Fibroblast of the conjunctiva (primary cell): ENCODE measurements around the gene SPIRE2.
"Not testable (repeated sequence)": the region's sequence is repeated elsewhere in the genome, so short reads cannot be mapped to it uniquely, and the experiment has no call there.

Source experiments
- DNase-seq: peaks from one replicate; pipeline ENCODE4 v3.0.0-alpha.2; 2010; ENCODE audit warnings: low read depth

Gene SPIRE2, protein sequence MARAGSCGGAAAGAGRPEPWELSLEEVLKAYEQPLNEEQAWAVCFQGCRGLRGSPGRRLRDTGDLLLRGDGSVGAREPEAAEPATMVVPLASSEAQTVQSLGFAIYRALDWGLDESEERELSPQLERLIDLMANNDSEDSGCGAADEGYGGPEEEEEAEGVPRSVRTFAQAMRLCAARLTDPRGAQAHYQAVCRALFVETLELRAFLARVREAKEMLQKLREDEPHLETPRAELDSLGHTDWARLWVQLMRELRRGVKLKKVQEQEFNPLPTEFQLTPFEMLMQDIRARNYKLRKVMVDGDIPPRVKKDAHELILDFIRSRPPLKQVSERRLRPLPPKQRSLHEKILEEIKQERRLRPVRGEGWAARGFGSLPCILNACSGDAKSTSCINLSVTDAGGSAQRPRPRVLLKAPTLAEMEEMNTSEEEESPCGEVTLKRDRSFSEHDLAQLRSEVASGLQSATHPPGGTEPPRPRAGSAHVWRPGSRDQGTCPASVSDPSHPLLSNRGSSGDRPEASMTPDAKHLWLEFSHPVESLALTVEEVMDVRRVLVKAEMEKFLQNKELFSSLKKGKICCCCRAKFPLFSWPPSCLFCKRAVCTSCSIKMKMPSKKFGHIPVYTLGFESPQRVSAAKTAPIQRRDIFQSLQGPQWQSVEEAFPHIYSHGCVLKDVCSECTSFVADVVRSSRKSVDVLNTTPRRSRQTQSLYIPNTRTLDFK

DNA sequence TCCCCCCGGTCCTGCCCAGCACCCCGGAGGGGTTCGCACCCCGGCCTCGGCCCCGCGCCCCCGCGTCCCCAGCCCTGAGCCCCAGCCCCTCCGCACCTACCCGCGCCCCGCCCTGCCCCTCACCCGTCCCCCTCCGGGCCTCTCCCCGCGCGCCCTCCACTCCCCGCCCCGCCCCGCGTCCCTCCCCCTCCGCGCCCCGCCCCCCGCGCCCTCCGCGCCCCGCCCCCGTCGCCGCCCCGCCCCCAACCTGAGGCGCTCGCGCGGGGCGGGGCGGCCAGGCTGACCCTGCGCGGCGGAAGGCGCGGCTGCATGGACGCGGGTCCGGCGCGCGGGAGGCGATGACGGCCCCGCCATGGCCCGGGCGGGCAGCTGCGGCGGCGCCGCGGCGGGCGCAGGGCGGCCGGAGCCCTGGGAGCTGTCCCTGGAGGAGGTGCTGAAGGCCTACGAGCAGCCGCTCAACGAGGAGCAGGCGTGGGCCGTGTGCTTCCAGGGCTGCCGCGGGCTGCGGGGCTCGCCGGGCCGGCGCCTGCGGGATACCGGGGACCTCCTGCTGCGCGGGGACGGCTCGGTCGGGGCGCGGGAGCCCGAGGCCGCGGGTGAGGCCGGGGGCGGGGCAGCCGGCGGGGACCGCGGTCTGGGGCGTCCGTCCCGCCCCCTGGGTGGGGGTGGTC lies at the start of gene SPIRE2:
Gene SPIRE2, plus strand, starts transcription at position 277 of the 671 bp plus-strand sequence. Its CDS starts 76 bp downstream, at position 353.
- no peak for DNase-seq

DNA sequence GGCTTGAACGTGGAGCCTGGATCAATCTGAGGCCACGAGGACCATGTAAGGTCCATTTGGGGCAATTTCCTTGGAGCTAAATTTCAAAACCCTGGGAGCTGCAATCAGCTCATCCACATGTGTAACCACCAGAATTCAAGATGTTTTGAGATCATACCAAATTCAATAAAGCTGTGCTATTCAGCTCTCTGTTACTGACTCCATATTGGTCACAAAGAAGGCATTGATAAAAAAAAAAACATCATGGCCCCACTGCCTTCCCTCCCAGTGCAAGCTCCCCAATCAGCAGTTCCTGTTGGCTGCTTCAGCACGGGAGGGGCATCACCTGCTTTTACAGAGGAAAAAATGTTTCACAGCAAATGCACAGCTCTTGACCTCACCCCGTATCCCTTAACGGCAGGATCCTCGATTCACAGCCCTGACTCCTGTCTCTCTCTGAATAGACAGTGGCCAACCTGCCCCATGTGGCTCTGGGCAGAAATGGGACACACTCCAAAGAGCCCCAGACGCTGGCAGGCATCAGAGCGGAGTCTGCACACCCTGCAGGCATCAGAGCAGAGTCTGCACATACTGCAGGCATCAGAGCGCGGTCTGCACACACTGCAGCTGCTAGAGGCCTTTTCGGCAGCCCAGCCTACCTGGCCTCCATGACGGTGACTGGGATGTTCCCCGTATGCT lies 48.9 kb upstream of the SPIRE2 start:
- DNase-seq = no peak

DNA sequence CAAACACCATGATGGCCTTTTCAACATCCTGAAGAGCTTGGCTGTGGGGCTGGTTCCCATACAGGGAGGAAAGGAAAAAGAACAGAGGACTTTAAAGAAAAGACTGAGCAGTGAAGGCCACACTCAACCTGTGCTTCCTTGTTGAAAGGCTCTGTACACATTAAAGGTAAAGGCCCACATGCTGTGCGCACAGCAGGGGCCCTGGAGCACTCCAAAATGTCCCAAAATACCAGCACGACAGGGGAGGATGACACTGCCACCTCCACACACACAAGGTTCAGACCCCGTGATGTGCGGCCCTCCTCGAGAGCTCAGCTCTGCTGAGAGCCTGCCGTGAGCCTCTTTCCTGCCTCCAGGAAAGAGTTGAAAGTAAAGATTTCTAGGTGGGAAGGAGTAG lies 48.4 kb upstream of the SPIRE2 start:
- DNase-seq = no peak

DNA sequence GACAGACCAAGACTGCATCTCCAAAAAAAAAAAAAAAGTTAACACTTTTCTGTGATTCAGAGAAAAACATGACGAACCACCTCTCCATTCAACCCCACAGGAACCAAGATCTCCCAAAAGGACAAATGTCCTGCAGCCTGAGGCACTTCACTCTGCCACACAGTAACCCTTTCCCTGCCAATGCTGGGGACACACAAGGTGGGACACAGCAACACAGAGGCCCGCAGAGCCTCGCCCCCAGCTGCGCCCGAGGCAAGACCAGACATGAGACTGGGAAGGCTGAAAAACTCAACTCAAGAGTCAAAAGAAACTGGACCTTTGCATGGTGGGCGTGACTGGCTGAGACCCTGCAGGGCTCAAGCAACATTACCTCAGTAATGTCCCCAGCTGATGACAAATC lies 45.8 kb upstream of the SPIRE2 start:
- DNase-seq = no peak

DNA sequence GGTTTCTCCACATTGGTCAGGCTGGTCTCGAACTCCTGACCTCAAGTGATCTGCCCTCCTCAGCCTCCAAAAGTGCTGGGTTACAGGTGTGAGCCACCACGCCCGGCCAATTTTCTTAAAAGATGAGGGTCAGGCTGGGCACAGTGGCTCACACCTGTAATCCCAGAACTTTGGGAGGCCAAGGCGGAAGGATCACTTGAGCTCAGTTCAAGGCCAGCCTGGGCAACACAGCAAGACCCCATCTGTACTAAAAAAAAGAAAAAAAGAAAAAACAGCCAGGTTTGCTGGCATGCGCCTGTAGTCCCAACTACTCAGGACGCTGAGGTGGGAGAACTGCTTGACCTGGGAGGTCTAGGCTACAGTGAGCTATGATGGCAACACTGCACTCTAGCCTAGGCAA lies 44.3 kb upstream of the SPIRE2 start:
- not testable (repeated sequence) for DNase-seq

DNA sequence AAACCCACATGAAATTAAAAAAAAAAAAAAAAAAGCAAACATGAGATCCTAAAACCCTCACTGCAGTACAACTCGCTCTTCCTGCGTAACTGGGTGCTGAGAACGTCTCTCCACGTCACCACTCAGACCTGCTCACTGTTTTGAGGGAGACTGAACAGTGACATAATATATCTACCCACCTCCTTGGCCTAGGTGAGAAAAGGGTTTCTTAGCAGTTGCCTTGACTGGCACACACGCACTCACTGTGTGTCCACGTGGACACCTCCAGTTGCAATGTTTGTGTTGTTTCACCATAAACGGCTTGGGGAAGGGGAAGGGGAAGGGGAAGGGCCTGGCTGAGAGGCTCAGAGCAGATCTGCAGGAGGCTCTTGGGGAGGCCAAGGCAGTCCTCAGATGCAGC lies 43.9 kb upstream of the SPIRE2 start:
- DNase-seq = no peak

DNA sequence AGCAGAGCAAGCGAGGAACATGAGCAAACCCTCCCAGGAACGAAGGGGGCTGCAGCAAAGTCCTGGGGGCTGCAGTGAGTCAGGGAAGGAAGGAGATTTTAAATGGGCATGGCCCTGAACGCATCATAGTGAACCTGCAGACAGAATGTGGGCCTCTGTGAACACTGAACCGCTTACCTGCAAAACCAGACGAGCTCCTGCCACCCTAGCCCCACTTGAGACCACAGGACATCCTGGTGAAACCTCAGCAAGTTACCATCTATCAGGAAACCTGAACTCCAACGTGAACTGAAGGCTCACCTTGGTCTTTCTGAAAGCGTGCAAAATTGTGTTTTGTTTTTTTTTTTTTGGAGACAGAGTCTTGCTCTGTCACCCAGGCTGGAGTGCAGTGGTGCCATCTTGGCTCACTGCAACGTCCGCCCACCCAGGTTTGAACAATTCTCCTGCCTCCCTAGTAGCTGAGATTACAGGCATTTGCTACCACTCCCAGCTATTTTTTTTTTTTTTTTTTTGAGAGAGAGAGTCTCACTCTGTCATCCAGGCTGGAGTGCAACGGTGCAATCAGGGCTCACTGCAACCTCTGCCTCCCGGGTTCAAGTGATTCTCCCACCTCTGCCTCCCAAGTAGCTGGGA lies 42.6 kb upstream of the SPIRE2 start:
- DNase-seq = no peak

DNA sequence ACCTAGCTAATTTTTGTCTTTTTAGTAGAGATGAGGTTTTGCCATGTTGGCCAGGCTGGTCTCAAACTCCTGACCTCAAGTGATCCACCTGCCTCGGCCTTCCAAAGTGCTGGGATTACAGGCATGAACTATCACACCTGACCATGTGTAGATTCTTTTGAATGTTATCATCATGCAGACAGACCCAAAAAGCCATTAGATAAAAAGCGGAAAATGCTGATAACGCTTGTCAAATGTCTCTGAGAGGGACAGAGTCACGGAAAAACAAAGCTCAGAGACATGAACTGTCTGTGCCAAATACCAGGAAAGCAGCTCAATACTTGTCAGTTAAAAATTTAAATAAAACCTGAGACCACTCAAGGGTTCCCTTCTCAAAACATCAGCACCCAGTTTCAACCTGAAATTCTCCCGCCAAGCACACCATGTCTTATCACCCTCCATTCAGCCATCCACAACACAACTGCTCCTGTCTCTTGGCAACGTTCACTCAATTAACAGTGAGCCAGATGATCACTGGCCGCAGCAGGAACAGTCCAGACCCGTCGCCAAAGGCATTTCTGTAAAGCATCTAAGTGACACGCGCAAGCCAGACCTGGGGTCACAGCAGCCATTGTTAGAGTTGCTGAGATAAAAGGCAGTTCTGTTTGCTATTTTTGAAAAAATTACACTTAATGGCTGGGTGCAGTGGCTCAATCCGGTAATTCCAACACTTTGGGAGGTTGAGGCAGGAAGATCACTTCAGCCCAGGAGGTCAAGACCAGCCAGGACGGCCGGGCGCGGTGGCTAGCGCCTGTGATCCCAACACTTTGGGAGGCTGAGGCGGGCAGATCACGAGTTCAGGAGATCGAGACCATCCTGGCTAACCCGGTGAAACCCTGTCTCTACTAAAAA lies 41.6 kb upstream of the SPIRE2 start:
- no peak for DNase-seq

DNA sequence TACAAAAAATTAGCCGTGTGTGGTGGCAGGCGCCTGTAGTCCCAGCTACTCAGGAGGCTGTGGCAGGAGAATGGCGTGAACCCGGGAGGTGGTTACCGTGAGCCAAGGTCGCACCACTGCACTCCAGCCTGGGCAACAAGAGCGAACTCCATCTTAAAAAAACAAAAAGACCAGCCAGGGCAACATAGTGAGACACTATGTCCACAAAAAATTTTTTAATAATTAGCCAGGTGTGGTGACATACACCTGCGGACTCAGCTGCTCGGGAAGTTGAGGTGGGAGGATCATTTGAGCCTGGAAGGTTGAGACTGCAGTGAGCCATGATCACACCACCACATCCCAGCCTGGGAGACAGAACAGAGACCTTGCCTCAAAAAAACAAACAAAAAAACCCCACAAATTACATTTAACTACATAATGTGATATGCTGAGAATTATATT lies 40.9 kb upstream of the SPIRE2 start:
- no peak for DNase-seq

DNA sequence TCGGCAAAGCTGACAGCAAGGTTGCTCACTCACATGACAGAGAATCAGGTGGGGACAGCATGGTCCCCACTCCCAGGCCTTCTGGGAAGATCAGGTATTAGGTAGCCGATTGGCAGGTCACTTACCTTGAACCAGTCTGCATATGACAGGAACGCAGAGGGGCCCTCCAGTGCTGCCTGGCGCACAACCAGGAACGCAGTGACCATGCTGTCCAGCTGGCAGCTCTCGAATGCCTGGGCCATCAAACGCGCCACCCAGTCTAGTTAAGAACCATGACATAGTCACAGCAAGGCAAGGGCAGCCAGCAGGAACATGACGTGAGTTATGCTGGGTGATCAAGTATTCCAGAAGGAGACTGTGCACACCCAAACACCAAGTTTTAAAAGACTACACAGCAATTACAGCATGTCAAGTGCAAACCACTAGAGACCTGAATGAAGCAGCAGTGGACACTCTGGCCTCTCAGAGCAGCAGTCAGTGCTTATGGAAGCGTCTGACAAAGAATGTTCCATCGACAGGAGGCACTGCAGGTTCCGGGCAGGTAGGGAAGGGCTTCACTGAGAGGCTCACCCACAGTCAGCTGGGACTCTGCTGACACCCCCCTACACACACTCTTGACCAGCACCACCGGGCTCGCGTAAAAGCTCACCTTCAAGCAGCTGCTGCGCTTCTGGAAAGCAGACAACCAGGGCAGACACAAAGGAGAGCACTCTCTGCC lies 36.8 kb upstream of the SPIRE2 start:
- DNase-seq = no peak

DNA sequence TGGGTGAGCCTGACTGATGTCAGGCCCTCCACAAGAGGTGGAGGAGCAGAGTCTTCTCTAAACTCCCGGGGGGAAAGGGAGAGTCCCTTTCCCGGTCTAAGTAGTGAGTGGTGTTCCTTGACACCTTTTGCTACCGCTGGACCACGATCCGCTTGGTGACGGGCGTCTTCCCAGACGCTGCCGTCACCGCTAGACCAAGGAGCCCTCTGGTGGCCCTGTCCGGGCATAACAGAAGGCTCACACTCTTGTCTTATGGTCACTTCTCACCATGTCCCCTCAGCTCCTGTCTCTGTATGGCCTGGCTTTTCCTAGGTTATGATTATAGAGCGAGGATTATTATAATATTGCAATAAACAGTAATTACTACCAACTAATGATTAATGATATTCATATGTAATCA lies 35.2 kb upstream of the SPIRE2 start:
- DNase-seq = not testable (repeated sequence)

DNA sequence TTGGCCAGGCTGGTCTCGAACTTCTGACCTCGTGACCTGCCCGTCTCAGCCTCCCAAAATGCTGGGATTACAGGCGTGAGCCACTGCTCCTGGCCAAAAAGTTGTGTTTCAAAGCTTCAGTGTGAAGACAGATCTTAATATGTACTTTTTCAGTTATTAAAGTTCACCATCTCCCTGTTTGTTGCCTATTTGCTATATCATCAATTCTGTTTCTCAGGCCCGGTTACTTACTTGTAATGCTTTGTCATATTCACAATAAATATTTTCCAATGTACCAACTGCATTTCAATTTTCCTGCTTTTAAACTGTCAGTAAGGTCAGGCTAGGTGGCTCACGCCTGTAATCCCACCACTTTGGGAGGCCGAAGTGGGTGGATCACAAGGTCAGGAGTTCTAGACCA lies 34.3 kb upstream of the SPIRE2 start:
- DNase-seq = no peak

DNA sequence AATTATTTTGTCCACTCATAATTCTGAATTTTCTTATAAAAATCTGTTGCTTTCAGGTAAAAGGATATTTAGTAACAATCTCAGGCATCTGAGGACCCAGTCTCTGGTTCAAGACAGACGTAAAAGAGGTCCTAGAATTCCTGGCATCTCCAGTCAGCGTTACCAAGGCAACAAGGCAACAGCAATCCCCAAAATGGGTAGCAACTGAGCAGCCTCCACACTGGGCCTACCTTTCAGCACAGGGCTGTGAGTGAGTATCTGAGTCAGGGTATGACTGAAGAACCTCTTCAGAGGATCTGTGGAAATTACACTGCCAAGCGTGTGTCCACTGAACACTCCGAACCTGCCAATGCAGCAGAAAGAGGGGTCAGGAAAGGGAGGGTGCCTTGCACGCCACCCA lies 32.6 kb upstream of the SPIRE2 start:
- DNase-seq = no peak

DNA sequence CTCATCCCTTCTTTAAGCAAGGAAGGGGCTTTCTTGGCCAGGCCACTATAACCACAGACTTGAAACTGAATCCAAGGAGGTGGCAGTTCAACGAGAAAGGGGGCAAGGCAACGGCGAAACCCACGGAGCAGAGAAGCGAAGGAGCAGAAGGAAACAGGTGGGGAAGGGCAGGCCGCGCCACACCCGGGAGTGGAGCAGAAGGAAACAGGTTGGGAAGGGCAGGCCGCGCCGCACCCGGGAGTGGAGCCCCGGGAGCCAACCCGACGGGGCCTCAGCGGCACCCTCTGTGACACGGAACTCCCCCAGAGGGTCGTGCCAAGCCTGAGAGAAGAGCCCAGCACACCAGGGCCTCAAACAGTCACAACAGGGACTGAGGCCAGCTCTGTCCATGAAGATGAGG lies 32.2 kb upstream of the SPIRE2 start:
- no peak for DNase-seq

DNA sequence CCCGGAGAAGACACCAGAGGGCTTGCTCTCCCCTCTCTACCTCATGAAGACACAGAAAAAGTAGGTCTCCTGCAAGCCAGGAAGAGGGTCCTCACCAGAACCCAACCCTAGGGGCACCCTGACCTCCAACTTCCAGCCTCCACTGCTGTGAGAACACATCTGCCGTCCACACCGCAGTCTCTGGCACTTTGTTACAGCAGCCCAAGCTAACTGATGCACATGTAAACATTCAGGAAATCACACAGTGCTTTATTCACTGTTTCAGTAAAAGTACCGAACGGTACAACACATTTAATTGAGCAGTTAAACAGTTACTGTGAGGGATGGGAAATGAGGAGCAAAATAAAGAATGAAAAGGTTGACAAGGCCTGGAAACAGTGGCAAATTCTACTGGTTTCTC lies 30.1 kb upstream of the SPIRE2 start:
- DNase-seq = no peak

DNA sequence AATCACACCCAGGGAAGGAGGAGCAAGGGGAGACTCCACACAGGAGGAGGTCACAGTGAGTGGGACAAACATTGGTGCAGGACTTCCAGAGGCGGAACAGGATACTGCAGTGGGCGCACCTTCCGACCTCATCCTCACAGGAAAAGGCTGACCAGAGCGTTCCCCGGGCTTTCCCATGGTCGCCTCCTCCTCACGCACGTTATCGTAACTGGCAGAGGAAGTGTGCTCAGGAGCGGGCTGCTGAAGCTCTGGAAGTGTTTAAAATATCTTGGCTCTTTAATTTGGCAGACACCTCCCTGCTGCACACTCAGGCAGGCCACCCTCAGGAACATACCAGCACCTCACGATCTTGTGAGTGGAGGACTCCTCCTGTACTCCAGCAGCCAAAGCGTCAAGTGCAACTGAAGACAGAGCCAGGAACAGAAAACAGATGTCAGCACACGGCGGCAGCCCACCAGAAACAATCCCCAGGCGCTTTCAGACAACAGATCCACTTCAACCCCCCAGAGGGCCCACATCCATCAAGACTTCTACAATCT lies 29.4 kb upstream of the SPIRE2 start:
- DNase-seq = no peak

DNA sequence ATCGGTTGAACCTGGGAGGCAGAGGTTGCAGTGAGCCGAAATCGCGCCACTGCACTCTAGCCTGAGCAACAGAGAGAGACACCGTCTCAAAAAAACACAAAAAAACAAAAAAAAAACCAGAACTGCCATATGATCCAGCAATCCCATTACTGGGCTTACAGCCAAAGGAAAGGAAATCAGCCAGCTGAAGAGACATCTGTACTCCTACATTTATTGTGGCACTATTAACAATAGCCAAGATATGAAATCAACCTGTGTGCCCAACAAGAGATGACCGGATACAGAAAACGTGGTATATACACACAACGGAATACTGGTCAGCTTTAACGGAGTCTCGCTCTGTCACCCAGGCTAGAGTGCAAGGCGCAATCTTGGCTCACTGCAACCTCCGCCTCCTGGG lies 26.5 kb upstream of the SPIRE2 start:
- DNase-seq = no peak

DNA sequence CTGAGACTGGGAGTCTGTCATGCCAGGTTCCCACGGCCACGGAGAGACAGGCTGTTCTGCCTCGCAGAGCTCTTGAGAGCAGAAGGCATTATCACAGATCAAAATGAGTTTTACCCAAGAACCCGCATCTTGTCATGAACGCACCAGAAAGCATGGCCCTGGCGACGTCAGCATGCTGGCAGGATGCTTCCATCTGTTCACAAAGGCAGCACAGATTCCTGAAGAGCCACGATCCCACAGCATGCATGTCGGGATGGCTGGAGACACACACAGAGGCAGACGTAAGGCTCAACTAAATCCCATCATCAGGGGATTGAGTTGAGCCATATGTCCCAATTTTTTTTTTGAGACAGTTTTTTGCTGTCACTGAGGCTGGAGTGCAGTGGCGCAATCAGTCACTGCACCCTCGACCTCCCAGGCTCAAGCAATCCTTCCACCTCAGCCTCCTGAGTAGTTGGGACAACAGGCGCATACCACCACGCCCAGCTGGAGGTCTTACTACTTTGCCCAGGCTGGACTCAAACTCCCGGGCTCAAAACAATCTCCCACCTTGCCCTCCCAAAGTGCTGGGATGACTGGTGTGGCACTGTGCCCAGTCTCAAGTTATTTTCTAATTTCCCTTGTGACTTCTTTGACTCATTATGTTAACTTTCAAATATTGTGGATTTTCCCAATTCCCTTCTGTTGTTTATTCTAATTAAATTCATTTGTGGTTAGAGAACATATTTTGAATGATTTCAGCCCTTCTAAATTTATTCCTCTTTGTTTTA lies 23.0 kb upstream of the SPIRE2 start:
- DNase-seq = no peak

DNA sequence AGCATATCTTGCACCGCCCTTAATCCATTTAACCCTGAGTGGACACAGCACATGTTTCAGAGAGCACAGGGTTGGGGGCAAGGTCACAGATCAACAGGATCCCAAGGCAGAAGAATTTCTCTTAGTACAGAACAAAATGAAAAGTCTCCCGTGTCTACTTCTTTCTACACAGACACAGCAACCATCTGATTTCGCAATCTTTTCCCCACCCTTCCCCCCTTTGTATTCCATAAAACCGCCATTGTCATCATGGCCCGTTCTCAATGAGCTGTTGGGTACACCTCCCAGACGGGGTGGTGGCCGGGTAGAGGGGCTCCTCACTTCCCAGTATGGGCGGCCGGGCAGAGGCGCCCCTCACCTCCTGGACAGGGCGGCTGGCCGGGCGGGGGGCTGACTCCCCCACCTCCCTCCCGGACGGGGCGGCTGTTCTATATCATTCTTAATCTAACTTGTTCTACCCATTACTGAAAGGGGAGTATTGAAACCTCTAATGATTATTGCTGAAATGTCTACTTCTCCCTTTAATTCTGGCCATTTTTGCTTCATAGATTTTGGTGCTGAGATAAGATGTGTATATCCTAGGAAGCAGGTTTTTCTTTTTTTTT lies 21.6 kb upstream of the SPIRE2 start:
- DNase-seq = not testable (repeated sequence)
